CD4-positive, alpha-beta T cell treated with Interferon gamma for 1 hour (primary cell): ENCODE data around the gene ZNF562.

Experiments used
- DNase-seq: peaks from one replicate; pipeline ENCODE4 v3.0.0-alpha.2; 2020

ZNF562 gene

GRCh38 chr19:9641810-9642209 is 33.1 kb downstream of the ZNF562 start:
- DNase-seq, result no peak

DNA sequence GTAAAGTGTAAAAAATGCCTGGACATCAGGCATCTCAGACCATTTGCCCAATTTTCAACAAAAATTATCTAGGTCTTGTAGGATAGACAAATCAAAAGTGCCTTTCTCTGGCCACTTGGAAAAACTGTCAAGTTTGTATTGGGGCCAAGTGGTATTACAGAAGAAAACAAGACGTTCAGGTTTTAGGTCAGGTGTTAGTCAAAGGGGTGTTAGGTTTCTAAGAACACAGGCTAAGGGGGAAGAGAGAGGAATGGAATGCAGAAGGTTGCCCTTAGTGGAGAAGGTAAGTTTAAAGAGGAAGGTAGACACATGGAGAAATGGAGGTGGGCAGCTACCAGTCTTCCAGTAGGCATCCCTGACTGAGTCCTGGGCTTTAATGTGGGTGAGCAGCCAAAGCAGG is 33.9 kb downstream of the ZNF562 start:
- no peak for DNase-seq

GRCh38 chr19:9636018-9636417 is 38.9 kb downstream of the ZNF562 start:
- DNase-seq, result no peak

DNA sequence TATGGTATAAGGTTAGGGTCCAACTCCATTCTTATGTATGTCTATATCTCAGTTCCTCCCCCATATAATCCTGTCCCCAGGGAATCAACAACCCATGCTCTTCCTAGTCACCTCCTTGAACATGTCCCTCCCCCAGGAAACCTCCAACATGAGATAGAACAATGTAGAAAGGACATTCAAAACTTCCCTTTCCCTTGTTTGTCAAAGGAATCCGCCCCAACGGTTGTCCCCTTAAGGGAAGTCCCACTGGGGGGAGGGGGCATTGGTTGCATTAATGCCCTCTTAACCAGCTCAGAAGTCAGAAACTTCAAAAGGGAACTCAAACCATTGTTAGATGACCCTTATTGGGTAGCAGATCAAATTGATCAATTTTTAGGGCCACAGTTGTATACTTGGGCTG is 47.0 kb downstream of the ZNF562 start:
- DNase-seq, result no peak

GRCh38 chr19:9622531-9622930 is 52.4 kb downstream of the ZNF562 start:
- DNase-seq, result no peak

DNA sequence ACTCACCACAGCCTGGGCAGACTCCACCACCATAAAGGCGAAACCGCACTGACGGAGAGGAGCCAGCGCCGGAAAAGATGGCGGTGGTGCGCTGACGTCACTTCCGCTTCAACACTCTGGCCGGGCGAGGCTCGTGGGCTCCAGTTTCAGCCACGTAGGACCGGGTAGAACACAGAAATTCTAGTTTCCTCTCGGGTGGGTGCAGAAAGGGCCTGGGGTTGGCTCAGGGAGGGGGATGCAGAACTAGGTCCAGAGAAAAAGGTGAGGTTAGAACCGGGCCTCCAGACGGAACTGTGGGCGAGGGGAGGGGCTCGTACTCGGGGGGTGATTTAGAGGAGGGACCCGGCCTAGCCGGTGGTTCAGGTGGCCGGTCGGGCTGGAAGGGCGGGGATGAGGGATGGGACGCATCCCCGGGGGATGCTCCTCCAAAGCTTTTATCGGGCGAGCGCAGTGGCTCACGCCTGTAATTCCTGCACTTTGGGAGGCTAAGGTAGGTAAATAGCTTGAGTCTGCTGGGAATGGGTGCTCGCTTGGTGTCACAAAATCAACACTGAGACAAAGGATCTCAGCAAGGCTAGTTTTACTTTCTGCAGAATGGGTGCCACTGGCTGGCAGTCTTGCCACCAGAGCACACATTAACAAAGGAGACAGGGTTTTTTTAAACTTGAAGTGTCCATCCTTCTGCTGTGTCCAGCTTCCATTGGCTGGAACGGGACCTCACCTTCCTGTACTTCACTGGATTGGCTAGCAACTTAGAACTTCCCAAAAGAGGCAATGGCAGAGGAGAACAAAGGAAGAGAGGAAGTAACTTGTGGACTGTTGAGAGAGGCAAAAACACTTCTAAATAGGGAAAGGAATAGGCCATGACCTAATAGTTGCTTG is 53.5 kb downstream of the ZNF562 start, which contains the start of gene ZNF561:
ZNF561 (minus strand) TSS at position 77 of the 882 bp plus-strand sequence. CDS start 1,776 bp downstream, outside the sequence.
- DNase-seq, result peak; percentile 88

- DNase-seq, result no peak
Observed at GRCh38 chr19:9620842-9621155, 54.1 kb downstream of the ZNF562 start.

GRCh38 chr19:9615844-9616243 is 59.1 kb downstream of the ZNF562 start:
- DNase-seq, result no peak

GRCh38 chr19:9610484-9611113 is 64.3 kb downstream of the ZNF562 start:
- DNase-seq, result no peak

- DNase-seq, result no peak
Observed at GRCh38 chr19:9608912-9609311, 66.0 kb downstream of the ZNF562 start.

GRCh38 chr19:9597027-9597426 is 77.9 kb downstream of the ZNF562 start:
- DNase-seq, result no peak
